GM21619 (cell line): ENCODE data around the gene B3GAT1.

ENCODE experiments used
- ATAC-seq: cut with Tn5 transposase; IDR thresholded peaks from one replicate; pipeline ENCODE4 v1.9.1; 2021; ENCODE audit not compliant: unreplicated experiment

The B3GAT1 gene

DNA sequence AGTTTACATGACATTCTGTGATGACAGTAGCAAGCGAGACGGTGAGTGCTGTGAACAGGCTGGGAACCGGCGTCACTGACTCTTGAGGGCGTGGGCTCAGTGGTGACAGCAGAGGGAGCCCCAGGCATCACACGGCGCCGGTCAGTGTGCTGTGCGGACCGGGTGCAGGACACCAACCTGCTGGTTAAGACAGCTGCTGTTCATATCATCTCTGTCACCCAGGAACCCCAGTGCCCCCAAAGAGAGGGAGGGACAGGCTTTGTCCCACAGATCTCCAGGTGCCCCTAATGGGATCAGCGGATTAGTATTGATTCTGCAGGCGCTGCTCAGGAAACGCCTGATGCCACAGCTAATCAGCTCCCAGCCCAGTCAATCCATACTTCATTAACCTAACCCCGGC, 18.4 kb downstream of the B3GAT1 start:
- ATAC-seq, result no peak

DNA sequence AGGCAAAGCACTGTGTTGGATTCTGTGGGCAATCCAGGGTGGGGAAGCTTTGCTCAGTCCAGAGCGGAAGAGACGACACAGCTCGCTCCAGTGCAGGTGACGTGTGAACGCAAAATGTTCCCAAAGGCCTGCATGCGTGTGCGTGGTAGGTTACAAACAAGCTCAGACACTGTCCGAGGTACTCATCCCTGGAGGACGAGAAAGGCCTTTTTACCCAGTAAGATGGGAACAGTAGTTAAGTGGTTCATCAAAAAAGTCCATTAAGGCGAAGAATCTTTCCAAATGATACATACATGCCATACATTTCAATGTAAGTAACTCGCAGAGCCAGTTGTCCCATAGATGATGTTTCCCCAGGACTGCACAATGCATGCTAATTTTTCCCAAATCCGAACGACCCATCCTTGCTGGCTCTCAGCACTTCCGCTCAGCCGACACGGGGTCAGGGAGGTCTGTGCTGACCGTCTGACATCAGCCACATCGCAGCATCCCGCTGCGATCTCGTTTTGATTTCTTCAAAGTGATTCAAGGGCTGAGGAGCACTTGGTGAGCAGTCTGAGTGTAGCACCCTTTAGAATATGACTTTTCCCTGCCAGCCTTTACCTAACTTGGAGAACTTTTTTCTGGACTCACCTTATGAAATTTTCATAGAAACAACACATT, 19.0 kb downstream of the B3GAT1 start:
- no peak for ATAC-seq

DNA sequence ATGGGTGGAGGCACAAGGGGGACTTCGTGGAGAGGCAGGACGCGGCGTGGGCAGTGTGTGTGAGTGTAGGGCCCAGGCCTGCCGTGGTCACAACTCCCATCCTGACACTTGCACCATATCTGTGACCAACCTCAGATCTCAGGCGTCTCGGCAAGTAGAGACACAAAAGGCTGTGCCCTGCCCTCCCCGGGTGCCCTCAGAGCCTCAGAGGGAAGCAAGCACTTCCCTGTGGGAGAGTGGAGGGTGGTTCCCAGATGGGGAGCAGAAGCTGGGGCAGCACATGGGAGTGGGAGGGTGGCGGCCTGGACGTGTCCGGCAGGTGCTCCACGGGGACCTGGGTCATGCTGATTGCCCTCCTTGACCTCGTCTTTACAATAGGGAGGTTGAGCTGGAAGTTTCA, 20.4 kb downstream of the B3GAT1 start:
- ATAC-seq, result no peak

DNA sequence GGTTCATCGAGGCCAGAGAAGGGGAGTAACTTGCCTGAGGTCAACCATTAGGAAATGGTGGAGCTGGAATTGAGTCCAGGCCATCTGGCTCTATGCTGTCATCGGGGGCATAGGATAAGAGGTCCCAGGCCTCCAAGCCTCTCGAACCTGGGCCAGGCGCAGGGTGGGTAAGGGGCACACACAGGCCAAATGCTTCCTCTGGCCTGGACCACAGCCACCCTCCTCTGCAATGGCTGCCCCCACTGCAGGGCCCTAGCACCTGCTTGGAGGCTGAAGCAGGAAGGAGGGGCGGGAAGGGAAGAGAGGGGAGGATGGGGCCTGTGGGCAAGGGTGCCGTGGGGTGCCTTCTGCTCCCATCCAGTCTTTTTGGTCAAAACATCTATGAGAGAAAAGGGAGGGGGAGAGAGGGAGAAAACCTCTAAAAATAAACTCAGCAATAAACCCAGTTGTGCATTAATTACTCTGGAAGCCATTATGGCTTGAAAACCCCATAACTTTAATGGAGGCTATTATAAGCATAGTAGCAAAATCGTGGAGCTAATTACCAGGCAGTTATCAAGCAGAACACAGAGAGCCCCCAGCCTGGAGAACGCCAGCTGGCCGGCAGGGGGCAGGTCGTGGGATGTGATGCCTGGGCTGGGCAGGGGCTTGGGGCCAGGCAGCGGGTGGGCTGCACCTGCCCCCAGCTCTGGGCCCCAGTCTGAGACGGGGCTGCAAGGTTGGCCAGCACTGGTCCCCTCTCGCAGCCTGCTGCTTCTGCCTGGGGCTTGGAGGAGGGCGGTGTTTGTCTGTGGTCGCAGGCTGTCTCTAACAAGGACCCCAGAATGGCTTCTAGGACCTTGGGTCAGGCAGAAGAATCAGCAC, 21.1 kb downstream of the B3GAT1 start:
- ATAC-seq, result no peak

DNA sequence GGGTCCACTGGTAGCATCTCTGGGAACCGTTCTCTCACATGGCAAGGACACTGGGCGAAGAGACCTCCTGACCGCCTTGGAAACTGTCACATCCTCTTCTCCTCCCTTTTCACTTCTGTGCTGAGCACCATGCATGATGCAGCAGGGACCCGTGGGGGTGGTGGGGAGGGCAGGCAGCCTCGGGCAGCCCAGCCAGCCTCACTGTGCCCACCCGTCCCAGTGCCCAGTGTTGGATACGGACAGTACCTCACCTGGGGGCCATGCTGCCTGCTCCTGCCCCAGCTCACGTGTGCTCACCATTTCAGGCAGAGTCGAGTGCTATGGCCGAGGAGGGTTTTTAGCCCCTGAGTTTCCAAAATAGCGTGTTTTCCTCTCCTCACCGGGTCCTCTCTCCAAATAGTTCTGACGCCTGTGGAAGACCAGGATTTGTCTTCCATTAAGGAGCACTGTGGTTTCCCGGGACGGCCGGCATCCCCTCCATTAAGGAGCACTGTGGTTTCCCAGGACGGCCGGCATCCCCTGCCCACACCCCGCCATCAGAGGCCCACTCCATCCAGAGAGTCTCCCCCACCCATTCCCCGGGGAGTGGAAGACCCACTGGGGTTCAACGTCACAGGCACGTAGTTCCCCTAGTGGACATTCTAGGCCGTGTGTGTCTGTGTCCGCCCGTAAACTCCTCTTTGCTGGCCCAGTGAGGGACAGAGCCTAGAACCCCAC, 22.4 kb downstream of the B3GAT1 start:
- ATAC-seq, result no peak

DNA sequence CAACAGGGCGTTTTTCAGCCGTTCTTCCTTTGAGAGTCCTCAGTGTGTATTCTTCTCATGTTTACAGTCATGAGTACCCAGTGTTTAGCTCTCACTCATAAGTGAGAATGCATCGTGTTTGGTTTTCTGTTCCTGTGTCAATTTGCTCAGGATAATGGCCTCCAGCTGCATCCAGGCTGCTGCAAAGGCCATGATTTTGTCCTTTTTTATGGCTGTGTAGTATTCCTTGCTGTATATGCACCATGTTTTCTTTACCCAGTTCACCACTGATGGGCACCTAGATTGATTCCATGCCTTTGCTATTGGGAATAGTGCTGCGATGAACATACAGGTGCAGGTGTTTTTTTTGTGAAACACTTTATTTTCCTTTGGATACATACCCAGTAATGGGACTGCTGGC, 23.5 kb downstream of the B3GAT1 start:
- no peak for ATAC-seq

DNA sequence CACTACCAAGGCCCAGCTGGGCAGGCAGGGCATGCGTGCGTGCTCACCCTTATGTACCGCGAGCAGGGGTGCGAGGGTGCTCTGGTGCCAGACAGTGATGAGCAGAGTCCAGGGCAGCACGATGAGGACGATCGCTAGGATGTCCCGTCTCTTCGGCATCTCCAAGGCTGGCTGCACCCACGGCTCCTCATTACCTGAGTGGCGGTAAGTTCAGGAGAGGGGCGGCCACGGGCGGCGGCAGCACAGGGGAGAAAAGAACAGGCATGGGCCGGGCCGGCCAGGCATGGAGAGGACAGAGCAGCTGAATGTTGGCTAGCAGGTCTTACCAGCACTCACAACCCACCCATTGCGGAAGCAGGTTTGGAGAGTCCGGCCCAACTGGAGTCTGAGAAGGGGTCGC, 24.5 kb downstream of the B3GAT1 start:
- ATAC-seq, result no peak

DNA sequence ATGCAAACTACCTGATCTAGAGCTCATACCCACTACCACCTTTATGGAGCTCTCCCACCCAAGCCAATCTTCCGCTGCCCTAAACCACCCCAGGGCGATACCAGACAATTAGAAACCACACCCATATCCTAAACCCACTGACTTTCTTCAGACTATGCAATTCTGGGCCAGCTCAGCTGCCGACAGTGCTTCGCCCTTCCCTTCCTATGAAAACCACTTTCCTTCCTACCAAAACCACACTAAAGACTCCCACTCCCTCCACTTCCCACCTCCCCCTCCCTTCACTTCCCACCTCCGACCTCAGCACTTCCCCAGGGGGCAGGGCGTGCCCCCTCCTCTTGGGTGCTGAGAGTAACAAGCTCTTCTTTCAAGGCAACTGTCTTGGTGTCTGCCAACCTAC, 25.1 kb downstream of the B3GAT1 start:
- no peak for ATAC-seq

DNA sequence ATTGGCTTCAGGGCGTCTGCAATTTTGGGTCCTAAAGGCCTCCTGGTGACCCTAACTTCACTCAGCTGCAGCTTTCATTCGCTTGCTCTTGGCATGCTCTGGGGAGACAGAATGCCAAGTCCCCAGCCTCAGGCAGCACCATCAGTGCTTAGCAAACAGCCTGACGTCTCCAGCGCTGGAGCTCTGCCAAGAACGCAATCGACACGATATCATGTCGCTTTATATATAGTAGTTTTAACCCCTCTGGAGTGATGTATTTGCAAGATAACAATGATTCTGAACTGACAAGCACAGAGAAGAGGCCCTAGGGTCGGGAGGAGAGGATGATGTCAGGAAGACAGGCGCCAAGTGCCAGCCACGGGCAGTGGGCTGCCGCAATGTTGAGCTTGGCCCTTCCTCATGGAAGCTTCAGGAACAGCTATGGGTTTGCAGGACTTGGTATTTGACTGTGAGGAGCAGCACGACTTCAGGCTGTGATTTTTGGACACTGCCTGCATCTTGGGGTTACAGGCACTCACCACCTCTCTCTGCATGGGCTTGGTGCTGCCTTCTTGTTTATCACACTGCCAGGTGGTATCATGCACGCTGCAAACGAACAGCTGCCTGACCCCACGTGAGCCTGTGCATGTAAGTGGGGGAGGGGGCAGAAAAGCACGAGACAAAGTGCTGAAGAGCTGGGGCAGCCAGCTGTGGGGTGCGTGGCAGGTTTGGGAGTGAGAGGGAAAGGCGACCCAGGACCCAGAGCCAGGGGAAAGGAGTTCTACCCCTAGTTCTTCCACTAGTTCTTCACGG, 26.1 kb downstream of the B3GAT1 start:
- no peak for ATAC-seq

DNA sequence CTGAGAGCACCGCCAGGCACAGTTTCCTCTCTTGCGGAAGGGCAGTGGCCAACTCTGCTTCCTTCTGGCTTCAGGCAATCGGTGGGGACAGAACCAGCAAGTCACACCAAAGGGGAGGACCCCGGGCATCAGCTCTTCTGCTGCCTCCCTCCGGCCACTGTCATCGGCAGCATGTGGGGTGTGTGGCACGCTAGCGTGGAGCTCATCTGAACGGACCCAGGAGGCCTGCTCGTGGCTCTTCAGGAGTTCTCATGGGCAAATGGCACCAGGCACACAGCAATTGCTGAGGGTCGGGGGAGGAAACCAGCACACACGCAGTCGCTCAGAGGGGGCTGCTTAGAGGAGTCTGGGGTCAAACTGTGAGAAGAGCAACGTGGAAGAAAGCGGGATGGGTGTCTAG, 26.9 kb downstream of the B3GAT1 start:
- ATAC-seq, result no peak

DNA sequence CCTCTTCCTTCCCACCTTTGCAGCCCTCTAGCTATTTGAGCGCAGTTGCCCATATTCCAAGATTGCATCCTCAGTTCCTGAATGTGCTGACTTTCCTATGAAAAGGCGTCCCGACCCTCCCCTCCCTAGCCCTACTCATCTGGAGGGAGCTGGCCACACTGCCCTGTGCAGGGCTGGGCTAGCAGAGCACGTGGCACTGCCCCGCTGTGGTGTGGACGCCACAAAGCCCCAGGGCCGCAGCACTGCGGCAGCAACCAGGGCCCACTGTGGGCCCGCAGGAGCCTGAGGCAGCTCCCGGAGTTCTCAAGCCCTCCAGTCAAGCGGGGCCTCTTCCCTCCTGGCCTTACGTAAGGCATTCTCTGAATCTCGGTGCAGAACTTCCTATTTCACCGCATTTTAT, 27.6 kb downstream of the B3GAT1 start:
- no peak for ATAC-seq

DNA sequence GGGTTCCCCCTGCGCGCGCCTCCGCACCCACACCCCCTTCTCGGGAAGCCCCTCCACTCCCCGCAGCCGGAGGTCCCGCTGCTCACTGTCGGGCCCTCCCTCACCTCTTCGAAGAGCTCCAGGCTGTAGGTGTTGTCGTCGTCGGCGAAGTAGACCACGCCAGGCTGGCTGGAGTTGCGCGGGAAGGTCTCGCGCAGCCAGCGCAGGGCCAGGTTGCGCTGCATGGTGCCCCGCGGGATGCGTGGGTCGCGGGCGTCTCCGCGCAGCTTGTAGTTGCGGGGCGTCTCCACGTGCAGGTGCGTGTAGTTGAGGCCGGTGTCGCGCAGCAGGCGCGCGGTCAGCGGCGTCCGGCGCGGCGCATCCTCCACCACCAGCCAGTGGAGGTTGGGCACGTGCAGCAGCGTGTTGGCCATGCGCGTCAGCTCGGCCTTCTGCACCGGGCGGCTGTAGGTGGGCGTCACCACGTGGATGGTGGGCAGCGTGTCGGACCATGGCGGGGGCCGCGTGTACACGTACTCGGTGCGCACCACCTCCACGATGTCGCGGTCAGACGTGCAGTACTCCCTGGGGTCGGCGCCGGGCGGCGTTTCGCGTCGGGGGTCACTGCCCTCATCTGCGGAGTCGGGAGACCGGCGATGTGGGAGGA, 28.3 kb downstream of the B3GAT1 start:
- ATAC-seq, result no peak

DNA sequence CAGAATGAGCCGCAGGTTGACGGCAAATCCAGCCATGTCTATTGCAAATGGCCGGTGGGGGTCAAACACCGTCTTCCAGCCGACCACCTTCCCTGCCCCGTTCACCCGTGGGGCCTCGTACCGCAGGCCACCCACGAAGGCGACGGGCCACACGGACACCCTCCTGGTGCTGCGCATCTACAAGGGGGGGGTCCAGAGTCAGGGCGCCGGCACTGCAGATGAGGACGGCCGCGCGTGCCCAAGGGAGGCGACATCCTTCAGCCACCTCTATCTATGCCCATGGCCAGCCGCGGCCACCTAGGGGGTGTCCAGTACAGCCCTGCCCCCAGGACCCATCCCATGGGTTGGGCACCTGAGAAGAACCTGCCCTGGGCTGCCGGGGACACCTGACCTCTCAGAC, 29.2 kb downstream of the B3GAT1 start:
- ATAC-seq, result no peak

DNA sequence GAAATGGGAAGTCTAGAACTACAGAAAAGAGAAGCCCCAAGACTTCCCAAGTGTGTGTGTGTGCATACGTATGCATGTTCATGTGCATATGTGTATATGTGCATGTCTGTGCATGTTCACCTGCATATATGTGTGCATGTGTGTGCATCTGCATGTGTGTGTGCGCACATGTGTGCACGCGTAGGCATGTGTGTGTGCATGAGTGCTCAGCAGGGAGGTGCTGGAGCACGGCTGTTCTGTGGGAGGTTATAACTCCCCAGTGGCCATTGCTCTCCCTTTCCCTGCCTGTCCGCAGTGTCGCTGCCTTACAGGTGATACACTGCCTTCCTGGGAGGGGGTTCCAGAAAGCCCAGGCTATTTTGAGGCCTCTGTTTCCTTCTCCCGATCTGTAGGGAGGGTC, 29.8 kb downstream of the B3GAT1 start:
- ATAC-seq, result no peak

DNA sequence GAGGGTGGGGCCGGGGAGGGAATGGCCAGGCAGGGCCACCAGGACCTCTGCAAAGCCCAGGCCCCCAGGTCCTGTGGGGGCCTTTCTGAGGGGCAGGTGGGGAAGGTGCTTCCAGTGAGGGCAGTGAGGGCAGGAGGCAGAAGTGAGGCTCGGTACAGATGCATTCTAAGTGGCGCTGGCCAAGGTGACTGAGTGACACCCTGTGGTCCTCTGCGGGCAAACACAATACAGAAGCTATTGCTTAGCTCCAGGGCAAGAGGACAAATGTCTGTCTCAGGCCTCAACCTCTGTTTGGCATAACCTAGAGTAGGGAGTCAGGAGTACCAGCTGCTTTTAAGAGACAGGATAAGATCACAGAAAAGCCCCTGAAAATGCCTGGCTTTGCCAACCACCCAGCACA, 31.3 kb downstream of the B3GAT1 start:
- no peak for ATAC-seq

DNA sequence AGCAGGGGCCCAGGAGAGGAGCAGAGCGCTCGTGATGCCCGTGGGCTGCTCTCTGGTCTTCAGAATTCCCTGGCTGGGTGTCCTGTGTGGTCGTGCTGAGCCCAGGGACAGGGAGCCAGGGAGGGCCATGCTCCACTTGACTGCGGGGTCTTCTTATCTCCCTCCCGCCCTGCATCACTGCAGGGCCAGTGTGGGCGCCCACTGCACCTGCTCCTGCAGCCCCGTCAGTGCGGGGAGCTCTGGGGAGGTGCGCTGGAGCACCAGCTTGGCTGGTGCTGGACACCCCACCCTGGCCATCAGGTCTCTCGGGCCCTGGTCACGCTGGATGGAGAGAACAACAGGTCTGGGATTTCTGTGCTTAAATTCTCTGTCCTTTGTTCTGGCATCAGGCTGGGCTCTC, 31.8 kb downstream of the B3GAT1 start:
- ATAC-seq, result no peak

DNA sequence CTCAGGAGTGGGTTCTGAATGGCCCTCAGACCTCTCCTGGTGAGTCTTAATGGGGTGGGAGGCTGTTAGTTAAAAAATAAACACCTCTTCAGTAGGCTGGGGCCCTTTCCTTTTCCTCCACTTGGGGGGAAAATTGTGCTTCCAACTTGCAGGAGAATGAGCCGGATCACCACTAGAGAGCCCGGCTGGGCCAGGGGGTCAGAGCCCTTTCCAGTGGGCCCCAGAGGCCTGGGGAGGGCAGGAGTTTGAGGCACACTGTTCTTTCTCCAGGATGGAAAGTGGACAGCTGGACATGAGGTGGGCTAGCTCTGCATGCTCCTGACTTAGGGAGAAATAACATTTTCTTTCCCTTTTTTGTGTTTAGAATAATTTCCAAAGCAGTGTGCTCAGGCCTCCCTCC, 32.8 kb downstream of the B3GAT1 start:
- ATAC-seq, result no peak

DNA sequence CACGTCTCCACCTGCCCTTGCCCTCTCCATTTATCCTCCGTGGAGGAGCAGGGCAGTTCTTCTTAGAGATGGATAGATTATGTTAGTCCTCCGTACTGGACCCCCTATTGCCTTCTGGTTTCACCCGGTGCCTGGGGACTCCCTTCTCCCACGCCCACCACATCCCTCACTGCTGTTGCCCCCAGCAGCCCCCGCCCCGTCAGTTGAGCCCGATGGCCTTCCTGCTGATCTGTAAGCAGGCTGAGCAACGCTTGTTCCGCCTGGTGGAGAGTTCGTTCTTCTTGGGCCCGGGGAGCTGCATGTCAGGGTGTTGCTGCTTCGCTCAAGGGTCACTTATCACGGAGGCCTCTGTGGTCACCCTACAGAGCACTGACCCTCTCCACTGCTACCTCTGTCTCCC, 34.2 kb downstream of the B3GAT1 start:
- ATAC-seq, result no peak

DNA sequence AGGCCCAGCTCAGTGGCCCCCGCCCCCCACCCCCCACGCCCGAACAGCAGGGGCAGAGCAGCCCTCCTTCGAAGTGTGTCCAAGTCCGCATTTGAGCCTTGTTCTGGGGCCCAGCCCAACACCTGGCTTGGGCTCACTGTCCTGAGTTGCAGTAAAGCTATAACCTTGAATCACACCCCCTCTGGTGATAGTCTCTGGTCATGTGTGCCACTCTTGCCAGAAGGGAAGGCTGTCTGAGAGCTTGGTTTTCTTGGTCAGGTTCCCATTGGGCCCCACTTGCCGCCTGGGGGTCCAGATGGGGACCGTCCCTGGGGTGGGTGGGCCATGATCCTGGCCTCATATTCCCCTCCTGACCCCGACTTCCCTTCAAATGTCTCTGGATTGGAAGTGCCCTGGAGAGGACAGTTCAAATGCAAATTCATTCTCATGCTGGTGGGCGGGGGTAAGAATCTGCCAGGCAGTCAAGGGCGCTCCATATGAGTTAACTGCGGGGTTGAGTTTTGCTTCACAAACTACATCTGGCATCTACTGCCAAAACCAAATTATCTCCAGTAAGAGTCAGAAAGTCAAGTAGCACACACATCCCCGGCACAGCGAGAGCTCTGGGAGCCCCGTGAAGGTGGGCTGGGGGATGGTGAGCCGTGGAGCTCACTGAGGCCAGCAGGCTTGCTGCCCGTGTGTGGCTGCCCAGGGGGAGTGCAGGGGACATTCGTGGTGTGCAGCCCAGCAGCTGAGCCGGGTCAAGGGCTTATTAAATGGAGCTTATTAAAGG, 35.7 kb downstream of the B3GAT1 start:
- ATAC-seq, result no peak
